NCI-H446 (cell line): Measurements from ENCODE around the gene DIPK2A.

Experiments
- DNase-seq, 2 experiments: peaks; one replicate each; lab custom pipeline; 2025; lab: John Stamatoyannopoulos, UW

DIPK2A gene

DNA sequence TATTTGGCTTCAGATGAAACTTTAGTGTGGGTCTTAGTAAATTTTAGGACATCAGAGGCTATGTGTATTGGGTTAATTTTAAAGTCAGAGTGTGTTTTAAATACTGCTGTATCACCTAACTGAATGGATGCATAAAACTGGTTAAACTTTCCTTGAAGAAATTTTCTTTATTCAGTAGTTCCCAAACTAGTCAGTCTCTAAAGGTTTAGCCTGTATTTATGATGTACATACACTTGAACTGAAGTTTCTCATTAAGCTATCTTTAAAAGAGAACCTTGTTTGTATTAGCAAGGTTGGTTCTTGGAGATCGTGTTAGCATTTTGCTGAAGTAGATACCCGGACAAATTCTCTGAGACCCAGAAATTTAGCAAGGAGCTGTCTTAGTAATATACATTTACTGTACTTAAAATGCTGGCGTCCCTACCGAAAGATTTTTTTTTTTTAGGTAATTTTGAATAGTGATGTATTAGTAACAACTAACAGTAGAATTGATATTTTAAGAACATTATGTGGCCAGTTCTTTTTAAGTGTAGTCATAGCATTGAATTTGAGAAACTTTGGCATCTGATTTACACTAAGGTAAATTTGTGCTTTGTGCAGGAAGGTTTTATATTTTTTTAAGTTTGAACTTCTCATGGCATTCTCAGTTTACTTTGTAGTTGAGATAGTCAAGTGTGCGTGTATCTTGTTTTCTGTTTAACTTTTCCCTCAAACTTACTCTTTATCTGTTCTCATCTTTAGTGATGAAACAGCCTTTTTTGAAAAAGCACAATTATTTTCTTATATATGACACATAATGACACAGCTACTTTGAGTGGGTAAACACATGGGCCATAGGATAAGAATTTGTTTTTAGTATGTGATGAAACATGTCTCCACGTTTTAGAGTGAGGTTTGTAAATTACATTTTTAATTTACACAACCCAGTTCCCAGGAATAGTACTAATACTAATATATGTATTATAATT lies 2.9 kb downstream of the DIPK2A start:
- DNase-seq = no peak

GRCh38 chr3:143975554-143976152 lies 4.0 kb downstream of the DIPK2A start:
- peak; percentile 46 to 69 for DNase-seq

GRCh38 chr3:143977341-143978262 lies 6.0 kb downstream of the DIPK2A start:
- DNase-seq = no peak

DNA sequence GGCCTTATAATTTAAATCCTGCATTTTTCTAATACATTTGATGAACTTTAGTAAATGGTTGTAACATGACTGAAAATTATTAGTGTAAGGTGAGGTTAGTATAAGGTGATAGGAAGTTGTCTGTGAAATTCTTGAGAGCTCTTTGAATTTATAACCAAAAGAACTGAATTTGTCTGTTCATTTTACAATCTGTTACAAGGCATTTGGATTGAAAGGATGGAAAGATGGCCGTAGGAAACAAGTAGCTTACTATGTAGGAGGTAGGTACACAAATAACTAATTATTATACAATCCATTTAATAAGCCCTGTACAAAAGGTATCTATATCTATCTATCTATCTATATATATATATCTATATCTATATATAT lies 6.6 kb downstream of the DIPK2A start:
- no peak for DNase-seq

- no peak for DNase-seq
Observed at GRCh38 chr3:143979041-143979440, 7.4 kb downstream of the DIPK2A start.

GRCh38 chr3:143979813-143980212 lies 8.2 kb downstream of the DIPK2A start:
- no peak for DNase-seq

GRCh38 chr3:143988306-143988705 lies 16.7 kb downstream of the DIPK2A start:
- DNase-seq = no peak

- no peak for DNase-seq
Observed at GRCh38 chr3:143989461-143989860, 17.8 kb downstream of the DIPK2A start.

DNA sequence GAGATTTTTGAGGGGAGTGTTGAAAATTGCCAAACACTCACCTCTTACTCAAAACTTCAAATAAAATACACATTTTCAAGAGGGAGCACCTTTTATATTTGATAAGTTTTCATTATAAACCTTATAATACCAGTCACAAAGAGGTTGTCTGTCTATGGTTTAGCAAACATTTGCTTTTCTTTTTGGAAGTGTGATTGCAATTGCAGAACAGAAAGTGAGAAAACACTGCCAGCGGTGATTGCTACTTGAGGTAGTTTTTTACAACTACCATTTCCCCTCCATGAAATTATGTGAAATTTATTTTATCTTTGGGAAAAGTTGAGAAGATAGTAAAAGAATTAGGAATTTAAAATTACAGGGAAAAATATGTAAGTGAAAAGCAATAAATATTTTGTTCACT lies 20.1 kb downstream of the DIPK2A start:
- no peak for DNase-seq

GRCh38 chr3:143998266-143998665 lies 26.6 kb downstream of the DIPK2A start:
- no peak for DNase-seq

- no peak for DNase-seq
Observed at GRCh38 chr3:144003051-144003450, 31.4 kb downstream of the DIPK2A start.

GRCh38 chr3:144010371-144010770 lies 38.7 kb downstream of the DIPK2A start:
- no peak for DNase-seq

GRCh38 chr3:144011251-144011799 lies 39.7 kb downstream of the DIPK2A start:
- DNase-seq = no peak

DNA sequence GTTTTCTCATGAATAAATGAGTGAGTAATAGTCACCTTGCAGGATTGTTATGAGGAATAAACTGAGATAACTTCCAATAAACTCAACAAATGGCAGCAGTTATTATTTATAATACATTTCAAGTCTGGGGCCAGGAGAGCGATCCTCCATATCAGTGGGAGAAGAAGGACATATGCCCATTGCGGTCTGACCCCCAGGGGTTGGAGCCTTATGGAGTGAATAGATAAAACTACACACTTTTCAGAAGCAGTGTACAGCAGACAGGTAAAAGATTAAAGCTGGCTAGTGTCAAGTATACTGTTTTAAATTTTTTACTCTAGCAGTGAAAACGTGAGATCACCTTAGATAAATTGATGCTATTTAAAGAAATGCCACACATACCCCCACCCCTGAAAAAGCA lies 43.5 kb downstream of the DIPK2A start:
- no peak for DNase-seq

GRCh38 chr3:144018776-144019175 lies 47.2 kb downstream of the DIPK2A start:
- no peak for DNase-seq
